Ecto neural progenitor cell (in vitro differentiated cells): Measurements from ENCODE around the gene STPG1.

ENCODE experiments used
- DNase-seq: peaks from one replicate; pipeline ENCODE4 v3.0.0-alpha.2; 2018; ENCODE audit warnings: low spot score

Gene STPG1

GRCh38 chr1:24317956-24318614 lies 95.5 kb downstream of the STPG1 start:
- no peak for DNase-seq

DNA sequence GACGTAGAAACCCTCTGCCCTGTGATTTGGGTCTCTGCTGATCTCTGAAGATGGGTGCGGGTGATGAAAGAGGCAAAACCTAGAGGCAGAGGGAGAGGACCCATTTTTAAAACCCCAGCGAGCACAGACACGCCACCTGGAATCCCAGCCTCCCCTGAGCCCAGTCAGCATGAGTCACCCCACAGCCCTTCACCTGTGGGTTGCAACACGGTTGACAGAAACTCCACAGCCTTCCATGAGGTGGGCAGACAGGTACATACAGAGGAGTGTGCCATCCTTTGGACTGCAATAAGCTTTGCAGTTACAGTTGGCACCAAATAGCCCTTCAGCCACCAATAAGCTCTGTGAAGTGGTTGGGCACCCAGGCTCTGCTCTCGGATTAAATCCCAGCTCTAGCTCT lies 96.5 kb downstream of the STPG1 start:
- DNase-seq, result no peak

DNA sequence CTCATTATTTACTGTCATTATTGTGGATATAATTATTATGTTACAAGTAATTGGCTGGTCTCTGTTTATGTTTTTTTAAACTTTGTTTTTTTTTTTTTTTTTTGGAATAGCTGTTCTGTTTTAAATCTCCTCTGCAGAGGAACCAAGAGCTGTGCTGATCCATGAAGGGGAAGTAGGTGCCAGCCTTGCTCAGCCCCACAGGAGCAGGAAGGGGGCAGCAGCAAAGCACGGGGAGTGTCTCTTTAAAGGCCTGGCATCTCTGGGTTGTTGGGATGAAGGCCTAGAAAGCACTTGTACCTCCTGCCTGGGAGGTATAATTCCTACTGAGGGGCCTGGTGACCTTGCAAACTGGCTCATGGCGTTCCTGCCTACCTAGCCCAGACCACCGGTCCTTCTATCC lies 96.9 kb downstream of the STPG1 start:
- no peak for DNase-seq

DNA sequence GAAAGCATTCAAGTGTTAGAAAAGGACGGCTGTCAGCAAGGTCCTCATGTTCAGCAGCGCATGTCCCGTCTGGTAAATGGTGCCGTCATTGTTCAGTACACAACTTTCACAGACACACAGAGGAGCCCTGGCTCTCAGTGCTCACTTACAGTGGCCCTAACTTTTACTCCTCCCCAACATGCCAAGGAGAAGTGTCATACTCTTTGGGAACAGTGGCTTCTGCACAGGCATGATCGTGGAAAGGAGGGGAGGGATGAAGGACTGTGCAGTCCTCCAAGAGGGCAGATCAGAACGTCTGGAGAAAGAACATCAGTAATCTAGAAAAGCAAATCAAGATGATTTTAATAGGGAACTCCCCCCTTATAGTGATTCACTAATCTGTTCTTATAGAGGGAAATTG lies 98.2 kb downstream of the STPG1 start:
- DNase-seq, result no peak

- DNase-seq, result no peak
These were observed 101.8 kb downstream of the STPG1 start for GRCh38 chr1:24311741-24312140.

GRCh38 chr1:24311234-24311633 lies 102.3 kb downstream of the STPG1 start:
- DNase-seq, result no peak

GRCh38 chr1:24309762-24310485 lies 103.7 kb downstream of the STPG1 start:
- no peak for DNase-seq

GRCh38 chr1:24308365-24309015 lies 105.1 kb downstream of the STPG1 start:
- peak; percentile 62 for DNase-seq
